ENCODE results near the gene PLPPR4.
"Not testable (repeated sequence)": the region's sequence is repeated elsewhere in the genome, so short reads cannot be mapped to it uniquely, and the experiment has no call there.

The PLPPR4 gene

DNA sequence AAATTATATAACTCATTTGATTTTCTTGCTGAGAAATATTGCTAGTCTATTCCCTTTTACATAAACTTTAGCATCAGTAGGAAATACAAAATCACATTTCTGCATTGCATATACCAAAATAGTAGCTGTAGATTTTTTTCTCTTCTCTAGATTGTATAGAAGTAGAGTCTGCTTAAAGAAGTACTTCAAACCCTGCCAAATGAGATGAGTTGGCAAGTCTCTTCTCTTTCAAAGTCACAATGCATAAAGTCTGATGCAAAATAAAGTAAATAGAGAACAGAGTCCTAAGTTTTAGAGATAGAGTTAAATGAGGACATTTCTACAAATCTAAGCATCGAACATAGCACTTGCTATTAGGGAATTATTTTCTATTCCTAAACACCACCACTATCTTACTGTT is 6.4 kb downstream of the PLPPR4 start:
- no peak for DNase-seq

DNA sequence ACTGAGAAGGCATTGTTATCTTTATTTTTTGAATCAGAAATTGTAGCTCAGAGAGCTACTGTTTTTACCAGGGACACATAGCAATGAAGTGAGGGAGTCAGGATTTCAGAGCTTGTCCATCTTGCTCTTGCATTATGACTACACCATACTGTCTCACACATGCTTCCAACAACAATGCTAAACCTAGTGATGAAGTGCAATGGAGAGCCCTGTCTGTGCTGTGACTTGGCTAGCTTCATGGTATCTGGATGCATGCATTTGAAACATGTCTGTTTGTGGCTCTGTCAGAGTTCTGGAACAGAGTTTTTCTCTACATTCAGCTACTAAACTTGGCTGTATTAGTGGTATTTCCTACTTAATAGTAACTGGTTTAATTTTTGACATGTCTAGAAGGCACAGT is 7.0 kb downstream of the PLPPR4 start:
- DNase-seq, result no peak

DNA sequence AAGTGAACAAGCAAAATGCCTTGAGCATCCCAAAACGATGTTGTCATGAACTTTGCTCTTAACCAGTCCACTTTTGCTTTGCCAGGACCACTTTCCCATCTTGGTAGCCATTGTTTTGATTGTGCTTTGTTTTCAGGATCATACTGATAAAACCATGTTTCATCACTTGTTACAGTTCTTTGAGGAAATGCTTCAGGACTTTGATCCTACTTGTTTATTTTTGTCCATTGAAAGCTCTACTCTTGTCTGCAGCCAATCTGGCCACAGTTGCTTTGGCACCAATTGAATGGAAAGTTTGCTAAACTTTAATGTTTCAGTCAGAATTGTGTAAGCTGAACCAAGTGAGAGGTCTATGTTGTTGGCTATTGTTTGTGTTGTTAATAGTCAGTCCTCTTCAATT is 12.8 kb downstream of the PLPPR4 start:
- DNase-seq, result no peak

DNA sequence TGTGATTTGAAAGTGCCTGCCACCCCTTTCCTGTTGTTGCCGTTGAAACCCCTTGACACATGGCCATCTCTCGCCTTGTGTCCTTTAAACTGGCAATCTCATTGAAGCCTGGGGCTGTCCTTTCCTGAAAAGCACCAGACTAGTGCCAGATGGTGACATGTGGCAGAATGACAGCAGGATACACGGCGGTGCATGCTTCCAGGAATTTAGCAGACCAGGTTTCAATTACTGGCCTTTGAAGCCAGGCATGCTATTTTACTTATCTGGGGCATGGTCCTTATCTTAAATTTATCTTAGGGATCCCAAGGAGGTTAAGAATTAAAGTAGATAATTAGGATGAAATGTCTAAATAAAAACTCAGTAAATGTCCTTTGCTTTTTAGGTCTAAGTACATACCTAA is 15.2 kb downstream of the PLPPR4 start:
- no peak for DNase-seq

DNA sequence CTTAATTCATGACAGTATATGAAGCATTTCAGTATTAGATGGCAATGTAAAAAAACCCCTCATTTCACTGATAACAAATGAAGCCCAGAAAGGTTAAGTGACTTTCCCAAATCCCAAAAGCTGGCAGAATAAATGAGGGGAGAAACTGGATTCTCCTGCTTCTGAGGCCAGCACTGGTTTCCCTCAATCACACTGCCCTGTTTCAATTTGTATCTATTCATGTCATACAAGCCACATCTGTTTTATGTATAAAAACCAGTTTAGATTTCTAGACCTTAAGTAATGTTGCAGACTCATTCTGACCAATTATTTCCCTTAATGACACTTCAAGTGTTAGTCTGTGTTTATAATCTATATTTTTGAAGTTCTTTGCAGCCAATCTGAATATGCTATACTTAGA is 16.8 kb downstream of the PLPPR4 start:
- no peak for DNase-seq

DNA sequence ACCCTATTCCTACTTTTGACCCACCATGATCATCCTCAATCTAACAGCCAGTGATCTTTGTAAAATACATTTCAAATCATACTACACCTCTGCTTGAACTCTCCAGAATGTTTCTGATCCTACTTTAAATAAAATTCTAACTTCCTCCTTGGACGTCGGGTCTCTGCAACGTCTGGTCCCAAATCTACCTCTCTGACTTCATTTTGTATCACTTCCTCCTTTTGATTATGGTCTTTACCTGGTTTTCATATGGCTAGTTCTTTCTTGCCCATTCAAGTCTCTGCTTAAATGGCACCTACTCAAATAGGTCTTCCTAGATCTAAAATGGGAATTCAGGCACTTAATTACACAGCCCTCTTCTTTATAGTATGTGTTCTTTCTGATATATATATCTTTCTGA is 18.2 kb downstream of the PLPPR4 start:
- DNase-seq, result no peak

DNA sequence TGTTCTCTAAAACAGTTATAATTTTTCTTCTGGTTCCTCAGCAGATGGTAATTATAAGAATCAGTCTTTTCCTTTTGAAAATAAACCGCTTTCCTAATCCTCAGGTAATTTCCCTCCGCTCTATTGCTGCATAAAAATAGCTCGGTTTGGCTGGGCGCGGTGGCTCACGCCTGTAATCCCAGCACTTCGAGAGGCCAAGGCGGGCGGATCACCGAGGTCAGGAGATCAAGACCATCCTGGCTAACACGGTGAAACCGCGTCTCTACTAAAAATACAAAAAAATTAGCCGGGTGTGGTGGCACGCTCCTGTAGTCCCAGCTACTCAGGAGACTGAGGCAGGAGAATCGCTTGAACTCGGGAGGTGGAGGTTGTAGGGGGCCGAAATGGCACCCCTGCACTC is 19.2 kb downstream of the PLPPR4 start:
- DNase-seq, result not testable (repeated sequence)

DNA sequence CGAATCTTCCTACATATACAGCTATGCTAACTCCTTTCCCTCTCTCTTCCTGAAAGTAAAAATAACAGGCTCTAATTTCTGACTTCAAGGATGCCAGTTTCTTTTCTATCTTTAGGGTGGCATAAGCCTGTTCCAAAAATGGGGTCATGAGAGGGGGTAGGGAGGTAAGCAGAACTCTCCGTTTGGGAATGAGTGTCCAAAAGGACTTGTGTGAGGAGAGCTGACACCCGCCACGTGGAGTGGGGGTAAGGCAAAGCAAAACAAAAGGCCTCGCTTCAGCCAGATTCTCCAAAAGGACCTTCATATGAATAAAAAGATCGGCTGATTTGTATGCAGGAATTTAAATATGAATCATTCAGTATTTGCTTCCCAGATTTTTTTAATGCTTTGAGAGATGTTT is 28.6 kb downstream of the PLPPR4 start:
- DNase-seq, result no peak

DNA sequence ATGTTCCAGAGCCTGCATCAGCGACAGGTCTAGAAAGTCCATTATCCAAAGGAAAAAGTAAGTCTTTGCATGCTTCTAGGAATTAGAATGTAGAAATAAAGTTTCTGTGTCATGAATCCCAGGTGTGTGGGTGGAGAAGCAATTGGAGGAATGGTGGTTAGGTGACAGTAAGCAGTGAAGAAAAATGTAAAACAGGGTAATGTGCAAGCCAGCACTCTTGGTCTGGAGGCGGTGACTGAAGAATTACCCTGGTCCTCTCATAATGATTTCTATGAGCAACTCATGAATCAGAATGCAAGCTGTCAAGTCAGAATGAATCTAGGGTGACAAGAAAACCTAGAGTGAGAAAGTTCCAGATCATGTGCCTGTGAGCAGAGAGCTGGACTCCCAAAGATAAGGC is 33.6 kb downstream of the PLPPR4 start:
- DNase-seq, result no peak

DNA sequence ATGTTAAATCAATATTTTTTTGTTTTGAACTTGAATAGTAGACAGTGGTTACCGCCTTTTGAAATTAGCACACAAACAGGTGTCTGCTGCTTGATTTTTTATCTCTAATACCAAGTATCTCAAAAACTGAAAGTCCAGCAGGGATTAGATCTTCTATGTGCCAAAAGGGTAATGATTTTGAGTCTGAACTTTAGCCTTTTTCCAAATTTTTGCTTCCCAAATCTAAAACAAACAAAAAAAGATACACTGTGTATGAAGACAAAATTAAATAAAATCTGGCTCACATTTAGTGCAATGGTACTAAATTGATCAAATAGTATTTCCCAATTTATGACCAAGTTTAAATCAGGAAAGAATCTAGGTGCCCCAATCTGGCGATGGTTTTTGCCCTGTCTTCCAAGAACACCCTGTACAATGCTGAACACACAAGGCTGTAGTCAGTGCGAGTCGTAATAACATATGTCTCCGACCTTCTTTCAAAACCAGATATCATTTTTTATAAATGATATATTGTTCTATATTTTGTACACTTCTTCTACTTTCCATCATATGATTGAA is 40.5 kb downstream of the PLPPR4 start:
- no peak for DNase-seq

DNA sequence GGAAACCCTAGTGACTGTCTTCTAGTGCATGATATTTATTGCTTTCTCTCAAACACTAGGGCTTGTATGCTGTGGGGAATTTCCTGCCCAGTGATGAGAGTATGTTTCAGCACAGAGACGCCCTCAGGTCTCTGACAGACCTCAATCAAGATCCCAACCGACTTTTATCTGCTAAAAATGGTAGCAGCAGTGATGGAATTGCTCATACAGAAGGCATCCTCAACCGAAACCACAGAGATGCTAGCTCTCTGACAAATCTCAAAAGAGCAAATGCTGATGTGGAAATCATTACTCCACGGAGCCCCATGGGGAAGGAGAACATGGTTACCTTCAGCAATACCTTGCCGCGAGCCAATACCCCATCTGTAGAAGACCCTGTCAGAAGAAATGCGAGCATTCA is 41.3 kb downstream of the PLPPR4 start:
- no peak for DNase-seq

DNA sequence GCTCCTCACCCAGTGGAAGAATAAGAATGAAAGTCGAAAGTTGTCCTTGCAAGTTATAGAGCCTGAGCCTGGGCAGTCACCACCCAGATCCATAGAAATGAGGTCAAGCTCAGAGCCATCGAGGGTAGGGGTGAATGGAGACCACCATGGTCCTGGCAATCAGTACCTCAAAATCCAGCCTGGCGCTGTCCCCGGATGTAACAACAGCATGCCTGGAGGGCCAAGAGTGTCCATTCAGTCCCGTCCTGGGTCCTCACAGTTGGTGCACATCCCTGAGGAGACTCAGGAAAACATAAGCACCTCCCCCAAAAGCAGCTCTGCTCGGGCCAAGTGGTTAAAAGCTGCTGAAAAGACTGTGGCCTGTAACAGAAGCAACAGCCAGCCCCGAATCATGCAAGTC is 41.8 kb downstream of the PLPPR4 start:
- DNase-seq, result no peak

DNA sequence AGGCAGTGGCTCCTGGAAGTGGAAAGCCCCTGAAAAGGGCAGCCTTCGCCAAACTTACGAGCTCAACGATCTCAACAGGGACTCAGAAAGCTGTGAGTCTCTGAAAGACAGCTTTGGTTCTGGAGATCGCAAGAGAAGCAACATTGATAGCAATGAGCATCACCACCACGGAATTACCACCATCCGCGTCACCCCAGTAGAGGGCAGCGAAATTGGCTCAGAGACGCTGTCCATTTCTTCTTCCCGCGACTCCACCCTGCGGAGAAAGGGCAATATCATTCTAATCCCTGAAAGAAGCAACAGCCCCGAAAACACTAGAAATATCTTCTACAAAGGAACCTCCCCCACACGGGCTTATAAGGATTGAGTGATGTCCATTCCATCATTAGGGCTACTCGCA is 42.4 kb downstream of the PLPPR4 start:
- no peak for DNase-seq

DNA sequence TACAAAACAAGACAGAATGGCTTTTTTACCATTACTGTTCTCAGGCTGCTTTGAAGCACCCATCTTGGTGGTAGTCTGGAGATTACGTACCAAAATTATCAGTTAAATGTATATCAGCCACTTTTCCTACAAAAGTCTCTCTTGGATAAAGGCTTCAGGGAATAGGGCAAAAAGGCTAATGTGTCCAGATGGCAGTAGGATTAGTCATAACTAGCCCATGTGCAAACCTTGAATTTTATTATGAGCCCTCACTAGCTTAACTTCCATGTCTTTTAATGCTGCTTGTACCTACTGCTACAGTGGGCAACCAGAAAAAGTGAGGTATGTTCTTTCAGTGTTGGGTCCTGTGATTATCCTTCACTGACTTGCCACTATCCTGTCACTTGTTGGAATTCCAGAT is 51.0 kb downstream of the PLPPR4 start:
- no peak for DNase-seq

DNA sequence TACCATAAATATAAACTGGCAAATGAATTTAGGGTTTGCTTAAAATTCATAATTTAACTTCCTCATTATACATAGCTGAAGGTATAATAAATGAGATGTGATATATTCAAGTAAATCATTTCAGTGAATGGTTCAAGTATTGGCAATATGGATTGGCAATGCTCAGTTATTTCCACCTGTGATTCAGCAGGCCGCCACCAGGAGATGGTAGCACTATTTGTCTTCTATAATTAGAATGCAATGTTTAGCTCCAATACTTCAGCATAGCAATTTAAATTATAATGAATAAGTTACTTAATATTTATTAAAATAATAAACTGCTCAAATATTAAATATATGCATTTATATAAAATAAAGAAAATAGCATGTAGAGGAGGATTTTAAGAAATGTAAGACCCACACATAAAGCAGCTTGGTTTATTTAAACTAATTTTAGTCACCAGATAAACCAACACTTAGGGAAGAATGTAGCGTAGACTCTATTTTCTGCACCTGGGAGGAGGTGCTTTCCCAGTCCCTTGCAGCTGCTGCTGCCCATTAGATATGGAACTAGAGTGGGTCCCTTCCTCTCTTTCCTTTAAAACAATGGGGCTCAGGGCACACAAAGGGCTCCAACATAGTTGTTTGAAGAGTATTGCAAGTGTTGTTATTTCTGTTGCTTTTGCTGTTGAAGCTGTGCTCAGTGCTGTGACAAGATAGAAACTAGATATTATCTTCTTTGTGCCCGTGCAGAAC is 62.1 kb downstream of the PLPPR4 start:
- DNase-seq, result no peak

DNA sequence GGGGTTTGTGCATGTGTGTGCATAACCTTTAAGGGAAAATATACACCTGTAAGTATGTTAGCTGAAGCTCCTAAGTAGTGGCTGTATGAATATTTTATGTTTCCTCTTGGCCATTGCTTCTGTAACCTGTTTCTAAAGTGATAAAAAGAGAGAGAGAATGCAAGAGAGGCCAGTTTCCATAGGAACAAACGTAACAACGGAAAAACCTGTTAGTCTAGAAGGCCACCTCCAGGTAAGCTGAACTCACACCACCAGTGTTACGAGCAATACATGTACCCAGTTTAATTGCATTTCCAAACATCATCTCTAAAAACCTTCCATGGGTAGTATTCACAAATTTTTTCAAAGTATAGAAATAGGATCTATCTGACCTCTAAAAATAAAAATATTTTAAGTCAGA is 63.1 kb downstream of the PLPPR4 start:
- no peak for DNase-seq

DNA sequence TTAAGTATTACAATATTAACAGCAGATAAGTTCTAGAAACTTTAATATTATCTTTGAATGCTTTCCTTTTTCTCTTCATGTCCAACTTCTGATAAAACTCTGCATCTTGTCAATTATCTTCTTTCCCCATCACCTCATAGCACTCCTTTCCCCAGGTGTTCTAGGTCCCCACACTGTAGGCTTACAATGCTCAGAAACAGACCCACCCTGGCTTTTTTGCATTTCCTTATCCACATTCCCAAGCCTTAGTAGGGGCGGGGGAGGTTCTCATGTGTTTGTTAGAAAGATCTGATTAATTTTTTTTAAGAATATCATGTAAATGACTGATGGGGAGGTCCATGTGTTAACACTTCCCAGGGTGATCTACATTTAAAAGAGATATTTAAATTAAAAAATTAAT is 63.9 kb downstream of the PLPPR4 start:
- no peak for DNase-seq

DNA sequence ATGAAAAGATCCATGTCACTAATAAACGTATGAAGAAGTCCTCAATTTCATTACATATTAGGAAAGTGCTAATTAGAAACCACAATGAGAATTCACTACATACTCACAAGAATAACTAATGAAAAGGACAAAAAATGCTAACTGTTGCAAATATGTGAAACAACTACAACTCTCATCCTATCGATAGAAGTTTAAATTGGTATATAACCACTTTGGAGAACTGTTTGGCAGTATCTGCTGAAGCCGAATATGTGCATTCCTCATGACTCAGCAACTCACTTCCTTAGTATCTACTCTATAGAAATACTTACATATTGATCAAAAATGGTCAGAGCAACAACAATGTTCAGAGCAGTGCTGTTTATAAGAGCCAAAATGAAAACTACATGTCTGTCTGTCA is 66.8 kb downstream of the PLPPR4 start:
- DNase-seq, result no peak

DNA sequence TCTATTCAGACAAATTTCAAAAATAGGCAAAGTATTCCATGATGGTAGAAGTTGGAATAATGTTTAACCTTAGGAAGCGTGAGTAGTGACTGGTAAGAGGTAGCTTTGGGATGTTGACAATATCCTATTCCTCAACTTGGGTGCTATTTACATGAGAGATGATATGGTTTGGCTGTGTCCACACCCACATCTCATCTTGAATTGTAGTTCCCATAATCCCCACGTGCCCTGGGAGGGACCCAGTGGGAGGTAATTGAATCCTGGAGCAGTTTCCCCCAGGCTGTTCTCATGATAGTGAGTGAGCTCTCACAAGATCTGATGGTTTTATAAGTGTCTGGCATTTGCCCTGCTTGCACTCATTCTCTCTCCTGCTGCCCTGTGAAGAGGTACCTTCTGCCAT is 67.3 kb downstream of the PLPPR4 start:
- no peak for DNase-seq

DNA sequence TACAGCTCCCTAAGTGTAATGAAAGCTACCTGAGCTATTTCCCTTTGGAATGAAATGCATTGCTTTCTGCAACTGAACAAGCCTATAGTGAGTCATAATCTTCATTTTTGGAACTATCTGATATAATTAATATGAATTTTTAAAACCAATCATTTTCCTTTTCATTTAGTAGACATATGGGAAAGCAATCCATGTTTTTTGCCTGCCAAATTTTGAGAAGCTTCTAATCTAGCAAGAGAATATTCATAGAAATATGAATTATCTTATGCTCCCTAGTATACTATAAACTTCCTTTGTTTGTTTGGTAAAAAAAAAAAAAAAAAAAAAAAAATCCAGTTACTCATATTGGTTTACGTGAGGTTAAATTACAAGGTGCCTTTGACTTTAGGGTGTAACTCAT is 68.3 kb downstream of the PLPPR4 start:
- no peak for DNase-seq

DNA sequence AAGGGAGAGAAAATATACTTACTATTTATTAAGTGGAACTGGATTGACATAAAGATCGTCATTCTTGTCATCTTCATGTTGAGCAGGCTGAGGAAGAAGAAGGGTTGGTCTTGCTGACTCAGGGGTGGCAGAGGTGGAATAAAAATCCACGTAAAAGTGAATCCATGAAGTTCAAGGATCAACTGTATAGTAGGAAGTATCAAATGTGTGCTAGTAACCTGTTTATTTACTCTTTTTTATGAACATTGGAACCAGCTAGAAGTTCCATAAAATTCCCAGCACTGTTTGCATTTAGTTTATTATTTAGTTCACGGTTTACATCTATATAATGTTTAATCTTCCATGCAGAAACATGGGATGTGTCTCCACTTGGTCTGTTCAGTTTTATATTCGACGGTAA is 70.7 kb downstream of the PLPPR4 start:
- DNase-seq, result no peak

DNA sequence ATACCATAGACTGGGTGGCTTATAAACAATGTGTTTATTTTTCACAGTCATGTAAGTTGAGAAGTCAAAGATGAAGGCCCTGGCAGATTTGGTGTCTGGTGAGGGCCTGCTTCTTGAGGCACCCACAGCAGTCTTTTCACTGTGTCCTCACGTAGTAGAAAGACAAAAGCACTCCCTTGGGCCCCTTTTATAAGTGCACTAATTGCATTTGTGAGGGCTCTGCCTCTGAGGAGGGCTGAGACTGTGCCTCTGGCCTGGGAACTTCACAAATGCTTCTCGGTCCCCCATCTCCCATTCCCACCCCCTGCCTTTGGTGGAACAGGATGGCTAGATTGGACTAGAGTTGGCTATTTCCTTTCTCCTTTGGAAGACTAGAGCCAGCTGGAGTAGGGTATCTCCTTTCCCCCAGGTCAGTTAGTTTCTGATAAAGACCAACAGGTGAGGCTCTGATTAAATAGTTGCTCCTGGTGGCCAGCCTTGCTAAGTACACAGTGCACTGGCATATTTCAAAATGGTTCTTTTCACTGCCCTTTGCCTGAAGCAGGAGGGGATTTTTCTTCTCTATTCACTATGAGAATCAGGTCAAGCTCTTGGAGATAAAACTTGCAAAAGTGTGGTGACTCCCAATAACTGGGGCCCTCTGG is 82.9 kb downstream of the PLPPR4 start:
- DNase-seq, result no peak

DNA sequence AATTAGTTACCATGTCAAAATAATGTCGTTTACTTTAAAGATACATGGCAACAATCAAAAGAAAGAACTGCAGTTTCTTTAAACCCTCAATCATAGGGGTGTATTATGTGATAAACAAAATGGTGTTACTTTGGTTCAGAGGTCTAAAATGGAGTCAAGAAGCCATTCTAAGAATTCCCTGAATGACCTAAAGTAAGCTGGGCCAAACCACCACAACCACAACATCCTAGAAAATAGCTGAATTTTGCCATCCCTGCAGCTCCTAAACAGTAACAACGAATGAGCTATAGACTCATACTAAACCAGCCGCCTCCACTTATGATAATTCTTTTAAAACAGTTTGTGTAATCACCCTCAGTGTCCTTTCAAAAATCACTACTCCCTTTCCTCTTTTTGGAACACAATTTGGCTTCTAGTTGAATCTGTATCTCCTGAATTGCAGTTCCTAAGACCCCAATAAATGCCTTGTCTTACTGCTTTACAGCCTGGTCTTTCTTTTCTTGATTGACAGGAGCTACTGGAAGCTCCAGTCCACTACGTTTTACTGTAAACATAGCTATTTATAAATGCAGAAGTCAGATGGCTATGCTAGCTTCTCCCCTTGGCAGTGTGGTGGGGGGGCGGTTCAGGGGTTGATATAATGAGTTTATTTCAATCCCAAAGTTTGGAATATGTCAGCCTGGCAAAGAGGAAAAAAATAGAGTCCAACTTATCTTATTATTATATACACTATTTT is 84.3 kb downstream of the PLPPR4 start:
- DNase-seq, result no peak

DNA sequence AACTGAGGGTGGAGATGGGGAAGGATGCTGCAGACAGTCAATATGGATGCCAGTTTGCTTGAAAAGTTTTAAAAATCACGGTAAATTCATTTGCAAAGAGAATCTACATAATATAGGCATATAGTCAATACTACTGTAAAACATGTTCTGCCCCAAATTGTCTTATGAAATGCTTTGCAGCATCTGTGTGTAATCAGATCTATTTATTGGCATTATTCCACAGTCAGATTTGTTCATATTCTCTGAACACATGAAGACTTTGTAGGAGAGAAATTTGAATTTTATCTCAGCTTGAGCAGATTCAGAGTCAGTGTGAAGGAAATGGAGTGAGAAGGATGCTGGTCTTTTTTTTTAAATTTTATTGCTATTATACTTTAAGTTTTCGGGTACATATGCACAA is 88.5 kb downstream of the PLPPR4 start:
- no peak for DNase-seq
